Karpas-422 (cell line): Measurements from ENCODE around the gene PRKAG2. TPM values are rescaled to one million over a fixed set of nuclear protein-coding genes. Genes with fewer than 3 reads are reported as not detected.
"Not testable (repeated sequence)": the region's sequence is repeated elsewhere in the genome, so short reads cannot be mapped to it uniquely, and the experiment has no call there.

ENCODE experiments used
- DNase-seq: peaks from one replicate; pipeline ENCODE4 v3.0.0-alpha.2; 2015
- H2AFZ ChIP-seq: fragments of 200-600 bp; sonication (generic); 2 replicates; pipeline ENCODE4 v1.6.1; 2014; ENCODE audit warnings: antibody characterized with exemption, low read length, mixed read lengths
- H3K27ac ChIP-seq: fragments of 200-600 bp; sonication (generic); 2 replicates; pipeline ENCODE4 v1.5.1; 2014; ENCODE audit warnings: mild to moderate bottlenecking, low read length, moderate library complexity
- H3K27me3 ChIP-seq: fragments of 200-600 bp; sonication (generic); 2 replicates; pipeline ENCODE4 v1.6.1; 2014; ENCODE audit warnings: low read length, mixed read lengths
- H3K36me3 ChIP-seq: fragments of 200-600 bp; sonication (generic); 2 replicates; pipeline ENCODE4 v1.6.1; 2014; ENCODE audit warnings: low read length, mixed read lengths; ENCODE audit not compliant: insufficient read depth
- H3K4me1 ChIP-seq: fragments of 200-600 bp; sonication (generic); 2 replicates; pipeline ENCODE4 v1.6.1; 2014; ENCODE audit warnings: mild to moderate bottlenecking, low read length, mixed read lengths
- H3K4me2 ChIP-seq: fragments of 200-600 bp; sonication (generic); 2 replicates; pipeline ENCODE4 v1.6.1; 2014; ENCODE audit warnings: low read length, low read depth, mild to moderate bottlenecking; ENCODE audit not compliant: poor library complexity, severe bottlenecking
- H3K4me3 ChIP-seq: fragments of 200-600 bp; sonication (generic); 2 replicates; pipeline ENCODE4 v1.5.1; 2014; ENCODE audit warnings: mild to moderate bottlenecking, antibody characterized with exemption, low read length, mixed read lengths
- H3K79me2 ChIP-seq: fragments of 200-600 bp; sonication (generic); 2 replicates; pipeline ENCODE4 v1.6.1; 2014; ENCODE audit warnings: mild to moderate bottlenecking, low read length, mixed read lengths
- H3K9ac ChIP-seq: fragments of 200-600 bp; sonication (generic); 2 replicates; pipeline ENCODE4 v1.6.0; 2014; ENCODE audit warnings: low read length
- H3K9me2 ChIP-seq: fragments of 200-600 bp; sonication (generic), shearing (Covaris generic); replicated peaks from 2 replicates; pipeline ENCODE4 v1.6.0; 2014; ENCODE audit warnings: mild to moderate bottlenecking, low read length, moderate library complexity; ENCODE audit not compliant: insufficient read depth
- H3K9me3 ChIP-seq: fragments of 300-700, 200-600 bp; sonication (generic); 2 replicates; pipeline ENCODE4 v1.6.1; 2014; ENCODE audit warnings: low read length, mixed read lengths
- H4K20me1 ChIP-seq: fragments of 200-600 bp; sonication (generic); 2 replicates; pipeline ENCODE4 v1.6.1; 2014; ENCODE audit warnings: mild to moderate bottlenecking, antibody characterized with exemption, low read length, low read depth; ENCODE audit not compliant: insufficient read depth
- total RNA-seq: library from RNA; depleted of rRNA; stranded (reverse); fragments of >200 nt; shearing (Covaris generic); gene quantifications from 2 replicates; pipeline ENCODE4 v1.2.3, GENCODE V29; 2014; ENCODE audit warnings: low replicate concordance

The PRKAG2 gene
- total RNA-seq, 1 experiment from 2014 or later: 6.3 TPM

DNA sequence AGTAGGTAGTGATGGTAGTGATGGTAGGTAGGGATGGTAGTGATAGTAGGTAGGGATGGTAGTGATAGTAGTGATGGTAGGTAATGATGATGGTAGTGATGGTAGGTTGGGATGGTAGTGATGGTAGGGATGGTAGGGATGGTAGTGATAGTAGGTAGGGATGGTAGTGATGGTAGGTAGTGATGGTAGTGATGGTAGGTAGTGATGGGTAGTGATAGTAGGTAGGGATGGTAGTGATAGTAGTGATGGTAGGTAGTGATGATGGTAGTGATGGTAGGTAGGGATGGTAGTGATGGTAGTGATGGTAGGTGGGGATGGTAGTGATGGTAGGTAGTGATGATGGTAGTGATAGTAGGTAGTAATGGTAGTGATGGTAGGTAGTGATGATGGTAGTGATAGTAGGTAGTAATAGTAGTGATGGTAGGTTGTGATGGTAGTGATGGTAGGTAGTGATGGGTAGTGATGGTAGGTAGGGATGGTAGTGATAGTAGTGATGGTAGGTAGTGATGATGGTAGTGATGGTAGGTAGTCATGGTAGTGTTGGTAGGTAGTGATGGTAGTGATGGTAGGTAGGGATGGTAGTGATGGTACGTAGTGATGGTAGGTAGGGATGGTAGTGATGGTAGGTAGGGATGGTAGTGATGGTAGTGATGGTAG, 35.4 kb downstream of the PRKAG2 start:
- not testable (repeated sequence) for H3K79me2 ChIP-seq, H3K27ac ChIP-seq, DNase-seq, H3K9me2 ChIP-seq, H3K36me3 ChIP-seq, H2AFZ ChIP-seq, H3K4me3 ChIP-seq, H3K27me3 ChIP-seq, H3K9me3 ChIP-seq, H4K20me1 ChIP-seq, H3K9ac ChIP-seq, H3K4me2 ChIP-seq
- H3K4me1 ChIP-seq: peaks cover 21% of the 10 kb centered on the region

DNA sequence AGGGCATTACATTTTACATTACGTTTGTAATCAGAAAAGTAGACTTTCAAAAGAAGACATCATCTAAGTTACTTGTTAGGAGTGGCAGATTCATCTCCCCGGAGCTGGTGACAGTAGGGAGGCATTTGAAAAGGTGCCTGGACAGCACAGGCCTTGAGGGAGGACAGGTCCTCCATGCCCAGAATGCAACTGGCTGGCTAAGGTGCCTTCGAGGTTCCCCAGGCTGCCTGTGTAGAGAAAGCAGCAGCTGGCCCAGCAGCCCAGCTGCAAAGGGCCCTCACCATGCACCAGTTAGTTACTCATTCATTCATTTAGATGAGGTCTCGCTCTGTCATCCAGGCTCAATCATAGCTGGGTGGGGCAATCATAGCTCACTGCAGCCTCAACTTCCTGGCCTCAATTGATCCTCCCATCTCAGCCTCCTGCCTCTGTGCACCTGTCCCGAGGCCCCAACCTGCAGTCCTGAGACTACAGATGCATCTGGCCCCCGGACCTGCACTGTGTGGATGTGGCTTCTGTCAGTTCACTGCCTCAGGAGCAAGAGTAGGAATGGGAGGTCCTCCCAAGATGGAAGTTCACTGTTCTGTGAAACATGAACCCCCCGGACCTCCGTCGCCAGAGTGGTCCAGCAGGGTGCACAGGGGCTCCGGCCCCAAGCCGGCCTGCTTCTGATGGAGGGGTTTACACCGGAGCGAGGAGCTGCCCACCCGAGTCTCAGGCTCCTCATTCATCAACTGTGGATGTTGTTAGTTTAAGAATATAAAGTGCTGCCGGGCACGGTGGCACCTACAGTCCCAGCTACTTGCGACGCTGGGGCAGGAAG, 36.6 kb downstream of the PRKAG2 start:
- no peaks in the 10 kb centered on the region for H4K20me1 ChIP-seq
- H3K4me1 ChIP-seq: peaks cover 21% of the 10 kb centered on the region
- no peaks in the 10 kb centered on the region for H3K79me2 ChIP-seq
- H3K9me3 ChIP-seq: no peaks in the 10 kb centered on the region
- H3K9ac ChIP-seq: no peak overlapping the region
- H3K4me2 ChIP-seq: peak overlapping the region; percentile 67
- no peak overlapping the region for H3K4me3 ChIP-seq
- no peaks in the 10 kb centered on the region for H3K36me3 ChIP-seq
- no peak for DNase-seq
- no peaks in the 10 kb centered on the region for H3K9me2 ChIP-seq
- no peak overlapping the region for H3K27ac ChIP-seq
- no peaks in the 10 kb centered on the region for H3K27me3 ChIP-seq
- H2AFZ ChIP-seq: no peak overlapping the region

DNA sequence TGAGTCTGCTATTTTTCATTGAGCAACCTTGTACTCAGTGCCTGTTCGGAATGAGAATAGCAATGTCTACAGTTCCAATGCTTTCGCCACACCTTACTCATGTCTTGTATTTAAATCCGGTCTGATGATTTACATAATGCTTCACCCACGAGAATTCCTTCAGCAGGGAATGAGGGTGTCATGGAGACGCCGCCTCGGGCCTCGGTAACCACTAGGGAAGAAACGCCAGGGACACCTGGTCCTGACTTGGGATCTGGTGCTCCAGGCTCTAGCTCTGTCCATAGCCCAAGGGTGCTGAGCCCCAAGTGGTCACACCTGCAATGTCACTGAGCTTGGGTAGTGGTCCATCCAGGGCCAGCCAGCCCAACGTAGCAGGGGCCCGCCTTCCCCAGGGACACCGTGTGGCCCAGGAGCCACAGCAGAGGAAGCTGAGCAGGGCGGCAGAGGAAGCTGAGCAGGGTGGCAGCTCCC, 37.4 kb downstream of the PRKAG2 start:
- no peaks in the 10 kb centered on the region for H3K9me2 ChIP-seq
- H3K79me2 ChIP-seq: no peaks in the 10 kb centered on the region
- H3K9me3 ChIP-seq: no peaks in the 10 kb centered on the region
- H3K27me3 ChIP-seq: no peaks in the 10 kb centered on the region
- peak overlapping the region; percentile 67 for H3K4me2 ChIP-seq
- H3K4me1 ChIP-seq: peaks cover 21% of the 10 kb centered on the region
- H2AFZ ChIP-seq: peak overlapping the region; percentile 17
- H4K20me1 ChIP-seq: no peaks in the 10 kb centered on the region
- no peak overlapping the region for H3K27ac ChIP-seq
- H3K9ac ChIP-seq: peak overlapping the region; percentile 3; the same call in 1 of the 2 replicates
- peak overlapping the region; percentile 48 for H3K4me3 ChIP-seq
- no peaks in the 10 kb centered on the region for H3K36me3 ChIP-seq
- DNase-seq: peak; percentile 45

DNA sequence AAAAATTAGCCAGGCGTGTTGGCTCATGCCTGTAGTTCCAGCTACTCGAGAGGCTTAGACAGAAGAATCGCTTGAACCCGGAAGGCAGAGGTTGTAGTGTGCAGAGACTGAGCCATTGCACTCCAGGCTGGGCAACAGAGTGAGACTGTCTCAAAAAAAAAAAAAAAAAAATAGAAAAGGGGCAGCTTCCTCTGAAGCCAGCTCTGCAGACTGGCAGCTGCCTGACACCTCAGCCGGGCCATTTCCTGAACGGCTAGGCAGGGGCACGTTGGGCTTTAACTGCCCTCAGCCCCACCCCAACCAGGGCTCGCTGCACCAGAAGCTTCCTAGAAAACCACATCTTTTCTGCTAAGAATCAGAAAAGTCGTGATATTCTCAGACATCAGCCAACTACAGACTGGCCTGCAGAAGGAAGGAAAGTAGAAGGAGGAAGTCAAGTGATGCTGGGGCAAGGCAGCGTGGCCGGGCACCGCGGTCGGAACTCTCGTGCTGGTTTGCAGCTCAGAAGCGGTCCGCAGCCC, 38.0 kb downstream of the PRKAG2 start:
- Histone ChIP-seq H3K4me1 (peaks cover 21% of the 10 kb centered on the region), H3K36me3 (no peaks in the 10 kb centered on the region), H3K27ac (no peak overlapping the region), H3K79me2 (no peaks in the 10 kb centered on the region), H4K20me1 (no peaks in the 10 kb centered on the region), H3K9me3 (no peaks in the 10 kb centered on the region), H3K27me3 (no peaks in the 10 kb centered on the region), H3K4me3 (peak overlapping the region; percentile 48; the same call in 1 of the 2 replicates), H3K4me2 (peak overlapping the region; percentile 67), H3K9ac (peak overlapping the region; percentile 3; the same call in 1 of the 2 replicates), H2AFZ (peak overlapping the region; percentile 17), H3K9me2 (no peaks in the 10 kb centered on the region)
- peak; percentile 81 for DNase-seq

DNA sequence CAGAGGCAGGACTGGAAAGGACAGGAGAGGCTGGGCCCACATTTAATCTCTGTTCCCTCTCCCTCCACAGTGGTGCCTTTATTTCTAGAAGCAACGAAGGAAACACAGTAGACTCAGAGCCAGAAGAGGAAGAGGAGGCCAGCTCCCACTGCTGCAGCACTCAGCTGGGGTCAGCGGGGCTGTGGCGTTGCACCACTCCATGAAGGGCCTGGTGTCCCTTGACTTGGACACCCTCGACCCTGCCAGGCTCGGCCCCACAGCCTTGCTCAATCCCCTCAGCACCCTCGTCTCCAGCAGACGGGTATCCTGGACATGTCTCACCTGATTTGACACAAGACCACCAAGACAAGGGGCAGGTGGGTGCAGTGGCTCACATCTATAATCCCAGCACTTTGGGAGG, 38.8 kb downstream of the PRKAG2 start:
- no peaks in the 10 kb centered on the region for H3K27me3 ChIP-seq
- H4K20me1 ChIP-seq: no peaks in the 10 kb centered on the region
- no peaks in the 10 kb centered on the region for H3K9me3 ChIP-seq
- H2AFZ ChIP-seq: no peak overlapping the region
- H3K79me2 ChIP-seq: no peaks in the 10 kb centered on the region
- H3K9ac ChIP-seq: no peak overlapping the region
- no peak for DNase-seq
- no peaks in the 10 kb centered on the region for H3K9me2 ChIP-seq
- H3K4me3 ChIP-seq: no peak overlapping the region
- no peak overlapping the region for H3K4me2 ChIP-seq
- no peak overlapping the region for H3K27ac ChIP-seq
- peaks cover 21% of the 10 kb centered on the region for H3K4me1 ChIP-seq
- H3K36me3 ChIP-seq: no peaks in the 10 kb centered on the region

DNA sequence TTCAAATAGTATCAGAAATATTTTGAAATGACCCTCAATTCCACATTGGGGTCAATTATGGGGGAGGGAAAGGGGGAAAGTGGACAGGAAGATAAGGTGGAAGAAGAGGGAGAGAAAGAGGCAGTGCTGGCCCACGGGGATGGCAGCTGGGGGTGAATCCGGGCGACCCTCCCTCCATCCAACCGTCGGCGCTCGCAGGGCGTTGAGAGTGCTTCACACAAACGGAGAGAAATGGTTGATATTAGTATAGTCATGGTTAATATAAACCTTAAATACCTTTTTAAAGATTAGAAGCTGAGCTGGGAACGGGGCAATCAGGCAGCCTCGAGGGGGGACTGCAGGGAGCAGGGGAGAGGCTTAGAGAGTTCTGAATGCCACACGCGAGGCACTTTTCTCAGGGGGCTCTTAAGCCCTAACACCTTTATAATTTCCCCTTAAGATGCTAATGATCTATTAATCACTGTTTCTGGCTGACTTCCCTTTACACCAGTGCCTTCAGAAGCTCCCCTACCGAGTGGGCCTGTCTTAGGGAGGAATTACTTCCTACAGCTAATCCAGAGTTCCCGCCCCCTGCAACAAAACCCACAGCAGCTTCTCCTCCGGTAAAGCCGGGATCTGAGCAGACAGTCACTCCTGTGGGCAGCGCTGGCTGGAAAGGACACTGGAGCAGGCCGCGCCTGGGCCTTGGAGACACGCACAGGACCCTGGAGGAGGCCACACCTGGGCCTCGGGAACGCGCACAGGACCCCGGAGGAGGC, 39.5 kb downstream of the PRKAG2 start:
- Histone ChIP-seq H3K27me3 (no peaks in the 10 kb centered on the region), H4K20me1 (no peaks in the 10 kb centered on the region), H3K9me2 (no peaks in the 10 kb centered on the region), H3K4me3 (no peak overlapping the region), H3K27ac (no peak overlapping the region), H3K4me2 (no peak overlapping the region), H3K36me3 (no peaks in the 10 kb centered on the region), H3K4me1 (peaks cover 21% of the 10 kb centered on the region), H3K9ac (no peak overlapping the region), H3K79me2 (no peaks in the 10 kb centered on the region), H2AFZ (no peak overlapping the region), H3K9me3 (no peaks in the 10 kb centered on the region)
- DNase-seq: no peak

DNA sequence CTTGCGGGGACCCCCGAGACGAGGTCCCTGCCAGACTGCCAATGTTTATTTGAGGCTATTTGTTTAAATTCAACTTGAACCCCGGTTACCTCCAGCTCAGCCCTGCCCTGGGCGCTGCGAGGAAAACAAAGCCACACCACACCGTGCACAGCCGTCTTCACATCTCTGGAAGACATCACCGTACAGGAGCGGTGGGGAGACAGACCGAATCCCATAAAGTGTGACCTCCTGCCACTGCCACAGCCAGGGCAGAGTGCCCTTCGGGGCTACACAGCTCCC, 40.0 kb downstream of the PRKAG2 start:
- no peak overlapping the region for H2AFZ ChIP-seq
- H3K4me1 ChIP-seq: peaks cover 21% of the 10 kb centered on the region
- no peak overlapping the region for H3K4me3 ChIP-seq
- H3K4me2 ChIP-seq: no peak overlapping the region
- H3K9ac ChIP-seq: no peak overlapping the region
- H4K20me1 ChIP-seq: no peaks in the 10 kb centered on the region
- DNase-seq: no peak
- H3K9me2 ChIP-seq: no peaks in the 10 kb centered on the region
- no peaks in the 10 kb centered on the region for H3K36me3 ChIP-seq
- no peaks in the 10 kb centered on the region for H3K9me3 ChIP-seq
- H3K27me3 ChIP-seq: no peaks in the 10 kb centered on the region
- no peaks in the 10 kb centered on the region for H3K79me2 ChIP-seq
- H3K27ac ChIP-seq: no peak overlapping the region
